Endodermal cell (in vitro differentiated cells): ENCODE data around the gene HAUS7. TPM values are rescaled to one million over a fixed set of nuclear protein-coding genes. Genes with fewer than 3 reads are reported as not detected.

Experiments used
- DNase-seq: peaks from one replicate; pipeline ENCODE4 v3.0.0-alpha.2; 2017
- H3K27ac ChIP-seq: 2 replicates; pipeline ENCODE4 v1.5.1; 2013; ENCODE audit warnings: mild to moderate bottlenecking, low read depth, low read length, moderate library complexity
- H3K27me3 ChIP-seq: 2 replicates; pipeline ENCODE4 v1.6.1; 2013; ENCODE audit warnings: mild to moderate bottlenecking, low read length, moderate library complexity; ENCODE audit not compliant: insufficient read depth, control insufficient read depth, poor library complexity, severe bottlenecking
- H3K36me3 ChIP-seq: 2 replicates; pipeline ENCODE4 v1.7.0; 2013; ENCODE audit warnings: mild to moderate bottlenecking, low read length, moderate library complexity; ENCODE audit not compliant: control insufficient read depth, insufficient read depth
- H3K4me1 ChIP-seq: one replicate; pipeline ENCODE4 v1.7.0; 2013; ENCODE audit warnings: low read length; ENCODE audit not compliant: control insufficient read depth, insufficient read depth
- H3K4me3 ChIP-seq: 2 replicates; pipeline ENCODE4 v1.5.1; 2013; ENCODE audit warnings: mild to moderate bottlenecking, low read length, moderate library complexity
- H3K9ac ChIP-seq: 2 replicates; pipeline ENCODE4 v1.6.1; 2013; ENCODE audit warnings: mild to moderate bottlenecking, low read length, moderate library complexity; ENCODE audit not compliant: poor library complexity, severe bottlenecking; ENCODE audit errors: extremely low read depth
- H3K9me3 ChIP-seq: 2 replicates; pipeline ENCODE4 v1.6.1; 2013; ENCODE audit warnings: mild to moderate bottlenecking, low read length, moderate library complexity; ENCODE audit not compliant: control insufficient read depth
- H3K27ac Mint-ChIP-seq: 2 replicates; pipeline ENCODE4 v1.8.0; 2020; ENCODE audit warnings: mixed read lengths
- H3K27me3 Mint-ChIP-seq: 2 replicates; pipeline ENCODE4 v1.8.0; 2021; ENCODE audit warnings: mild to moderate bottlenecking, mixed read lengths; ENCODE audit not compliant: insufficient read depth
- H3K36me3 Mint-ChIP-seq: 2 replicates; pipeline ENCODE4 v1.8.0; 2020; ENCODE audit warnings: low read depth, mixed read lengths
- H3K4me1 Mint-ChIP-seq: 2 replicates; pipeline ENCODE4 v1.8.0; 2020; ENCODE audit warnings: mixed read lengths
- H3K4me3 Mint-ChIP-seq: 2 replicates; pipeline ENCODE4 v1.8.0; 2020; ENCODE audit warnings: mild to moderate bottlenecking, moderate library complexity, mixed read lengths
- H3K9me3 Mint-ChIP-seq: 2 replicates; pipeline ENCODE4 v1.8.0; 2020; ENCODE audit warnings: mild to moderate bottlenecking, mixed read lengths
- WGBS, 2 experiments: methylation state at CpG; one replicate each; pipeline versions ENCODE4 v1.1.5 to v1.1.7; 2013; ENCODE audit warnings: missing lambda C conversion rate in 2 of 2, mixed read lengths in 1 of 2; ENCODE audit not compliant: insufficient coverage in 1 of 2, insufficient read length in 1 of 2; 5-methylcytosine and 5-hydroxymethylcytosine counted together
- total RNA-seq, 2 donors: library from RNA; stranded (reverse); fragmentation: NEBNext Ultra II Directional in 1 of 2; extraction: Animal tissue kit (Norgen Biotek cat#: 25700) in 1 of 2; gene quantifications; 2 replicates in 1 of 2; 3 replicates in 1 of 2; pipeline ENCODE4 v1.2.1, GENCODE V29; 2021
- TF ChIP-seq, protein P1 (sequence below): fragments of 200-600 bp; sonication (generic); conservative IDR thresholded peaks from 2 replicates; pipeline ENCODE4 v1.5.0; 2021; ENCODE audit warnings: antibody characterized with exemption, mild to moderate bottlenecking

The HAUS7 gene
- total RNA-seq, 2 donors from 2014 or later, result 28.7 to 30.9 TPM

DNA sequence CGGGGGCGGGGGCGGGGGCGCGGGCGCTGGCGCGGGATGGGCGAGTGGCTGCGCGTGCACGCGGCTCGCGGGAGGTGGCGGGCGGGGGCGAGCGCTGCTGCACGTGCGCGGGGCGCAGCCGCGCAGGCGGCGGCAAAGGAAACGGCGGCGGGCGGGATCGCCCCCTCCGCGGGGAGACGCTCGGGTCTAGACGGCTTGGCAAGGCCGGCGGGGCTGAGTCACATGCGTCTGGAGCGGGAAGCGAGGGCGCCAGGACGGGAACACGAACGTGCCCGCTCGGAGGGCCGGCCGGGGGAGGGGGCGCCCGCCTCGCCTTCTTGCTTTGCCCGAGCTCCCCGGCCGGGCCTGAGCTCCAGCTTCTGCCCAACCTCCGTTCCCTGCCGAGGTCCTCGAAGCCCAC is 4.3 kb upstream of the HAUS7 start:
- DNase-seq, result peak; percentile 68
- TF ChIP-seq, protein P1, sequence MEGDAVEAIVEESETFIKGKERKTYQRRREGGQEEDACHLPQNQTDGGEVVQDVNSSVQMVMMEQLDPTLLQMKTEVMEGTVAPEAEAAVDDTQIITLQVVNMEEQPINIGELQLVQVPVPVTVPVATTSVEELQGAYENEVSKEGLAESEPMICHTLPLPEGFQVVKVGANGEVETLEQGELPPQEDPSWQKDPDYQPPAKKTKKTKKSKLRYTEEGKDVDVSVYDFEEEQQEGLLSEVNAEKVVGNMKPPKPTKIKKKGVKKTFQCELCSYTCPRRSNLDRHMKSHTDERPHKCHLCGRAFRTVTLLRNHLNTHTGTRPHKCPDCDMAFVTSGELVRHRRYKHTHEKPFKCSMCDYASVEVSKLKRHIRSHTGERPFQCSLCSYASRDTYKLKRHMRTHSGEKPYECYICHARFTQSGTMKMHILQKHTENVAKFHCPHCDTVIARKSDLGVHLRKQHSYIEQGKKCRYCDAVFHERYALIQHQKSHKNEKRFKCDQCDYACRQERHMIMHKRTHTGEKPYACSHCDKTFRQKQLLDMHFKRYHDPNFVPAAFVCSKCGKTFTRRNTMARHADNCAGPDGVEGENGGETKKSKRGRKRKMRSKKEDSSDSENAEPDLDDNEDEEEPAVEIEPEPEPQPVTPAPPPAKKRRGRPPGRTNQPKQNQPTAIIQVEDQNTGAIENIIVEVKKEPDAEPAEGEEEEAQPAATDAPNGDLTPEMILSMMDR, result no peak
- no peak overlapping the region for H3K9ac ChIP-seq
- H3K4me1 ChIP-seq, result no peaks in the 10 kb centered on the region
- Mint-ChIP-seq H3K27me3 (peaks cover 19% of the 10 kb centered on the region), H3K36me3 (no peaks in the 10 kb centered on the region), H3K4me1 (peaks cover 2% of the 10 kb centered on the region), H3K27ac (no peak overlapping the region), H3K4me3 (no peak overlapping the region), H3K9me3 (peaks cover 47% of the 10 kb centered on the region)
- no peaks in the 10 kb centered on the region for H3K9me3 ChIP-seq
- peaks cover 9% of the 10 kb centered on the region for H3K27me3 ChIP-seq
- WGBS, 2 experiments, result 5 to 21% methylated on average over 4 to 59 of the region's 59 CpGs
- no peak overlapping the region for H3K4me3 ChIP-seq
- H3K36me3 ChIP-seq, result no peaks in the 10 kb centered on the region
- H3K27ac ChIP-seq, result no peak overlapping the region

DNA sequence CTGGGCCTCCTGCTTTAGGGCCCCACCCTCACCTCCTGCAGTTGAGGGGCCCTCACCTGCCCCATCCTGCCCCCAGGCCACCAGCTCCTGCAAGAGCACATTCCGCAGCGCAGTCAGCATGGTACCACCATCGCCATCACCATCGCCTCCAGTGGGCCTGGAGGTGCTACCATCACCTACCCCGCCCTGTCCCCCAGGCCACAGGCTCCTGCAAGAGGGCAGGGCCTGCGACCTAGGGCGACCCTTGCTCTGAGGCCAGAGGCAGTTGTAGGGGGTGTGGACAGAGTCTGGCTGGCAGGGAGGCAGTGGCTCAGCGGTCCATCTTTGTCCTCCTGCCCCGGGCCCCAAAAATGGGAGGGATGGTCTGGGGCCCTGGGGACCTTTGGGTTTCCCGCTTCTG is 3.9 kb upstream of the HAUS7 start:
- Histone ChIP-seq H3K4me1 (no peaks in the 10 kb centered on the region), H3K4me3 (no peak overlapping the region), H3K36me3 (no peaks in the 10 kb centered on the region), H3K27me3 (peaks cover 9% of the 10 kb centered on the region), H3K27ac (no peak overlapping the region), H3K9ac (no peak overlapping the region), H3K9me3 (no peaks in the 10 kb centered on the region)
- Mint-ChIP-seq H3K27ac (no peak overlapping the region), H3K27me3 (peaks cover 19% of the 10 kb centered on the region), H3K9me3 (peaks cover 51% of the 10 kb centered on the region), H3K36me3 (no peaks in the 10 kb centered on the region), H3K4me1 (peaks cover 2% of the 10 kb centered on the region), H3K4me3 (no peak overlapping the region)
- TF ChIP-seq, protein P1, result no peak
- 87% methylated on average over 9 of the region's 10 CpGs; no CpG with 5 or more reads in 1 of the 2 experiments for WGBS, 2 experiments
- no peak for DNase-seq

DNA sequence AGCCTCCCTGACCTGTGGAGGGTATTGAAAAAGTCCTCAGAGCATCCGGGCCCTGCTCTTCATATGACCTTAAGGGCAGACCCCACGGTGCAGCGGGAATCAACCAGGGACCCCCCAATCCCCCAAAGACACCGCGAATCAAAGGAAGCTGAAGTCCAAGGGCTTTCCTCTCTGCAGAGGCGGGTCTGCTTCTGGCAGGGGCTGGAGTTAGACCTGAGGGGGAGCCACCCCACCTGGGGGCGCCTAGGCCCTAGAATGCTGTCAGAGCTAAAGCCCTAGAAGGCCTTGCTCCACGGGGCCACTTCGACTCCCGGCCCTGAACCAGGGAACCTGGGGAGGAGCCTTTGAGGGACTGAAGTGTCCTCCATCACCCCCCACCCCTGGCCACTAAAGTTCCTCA is 2.8 kb upstream of the HAUS7 start:
- Mint-ChIP-seq H3K9me3 (peaks cover 52% of the 10 kb centered on the region), H3K4me1 (peaks cover 2% of the 10 kb centered on the region), H3K27ac (no peak overlapping the region), H3K36me3 (no peaks in the 10 kb centered on the region), H3K27me3 (peaks cover 19% of the 10 kb centered on the region), H3K4me3 (no peak overlapping the region)
- no peak overlapping the region for H3K27ac ChIP-seq
- 93% methylated on average over 8 of the region's 10 CpGs; no CpG with 5 or more reads in 1 of the 2 experiments for WGBS, 2 experiments
- no peak overlapping the region for H3K4me3 ChIP-seq
- H3K4me1 ChIP-seq, result no peaks in the 10 kb centered on the region
- H3K27me3 ChIP-seq, result peaks cover 9% of the 10 kb centered on the region
- TF ChIP-seq, protein P1, result no peak
- no peak for DNase-seq
- no peak overlapping the region for H3K9ac ChIP-seq
- H3K36me3 ChIP-seq, result no peaks in the 10 kb centered on the region
- H3K9me3 ChIP-seq, result no peaks in the 10 kb centered on the region
